GM19324 (cell line): Measurements from ENCODE around the gene NBPF8.
"Not testable (repeated sequence)": the region's sequence is repeated elsewhere in the genome, so short reads cannot be mapped to it uniquely, and the experiment has no call there.

Source experiments
- ATAC-seq: cut with Tn5 transposase; IDR thresholded peaks from one replicate; pipeline ENCODE4 v1.9.1; 2021; ENCODE audit warnings: mild to moderate bottlenecking, moderate library complexity; ENCODE audit not compliant: unreplicated experiment, low FRiP score

Gene NBPF8, protein sequence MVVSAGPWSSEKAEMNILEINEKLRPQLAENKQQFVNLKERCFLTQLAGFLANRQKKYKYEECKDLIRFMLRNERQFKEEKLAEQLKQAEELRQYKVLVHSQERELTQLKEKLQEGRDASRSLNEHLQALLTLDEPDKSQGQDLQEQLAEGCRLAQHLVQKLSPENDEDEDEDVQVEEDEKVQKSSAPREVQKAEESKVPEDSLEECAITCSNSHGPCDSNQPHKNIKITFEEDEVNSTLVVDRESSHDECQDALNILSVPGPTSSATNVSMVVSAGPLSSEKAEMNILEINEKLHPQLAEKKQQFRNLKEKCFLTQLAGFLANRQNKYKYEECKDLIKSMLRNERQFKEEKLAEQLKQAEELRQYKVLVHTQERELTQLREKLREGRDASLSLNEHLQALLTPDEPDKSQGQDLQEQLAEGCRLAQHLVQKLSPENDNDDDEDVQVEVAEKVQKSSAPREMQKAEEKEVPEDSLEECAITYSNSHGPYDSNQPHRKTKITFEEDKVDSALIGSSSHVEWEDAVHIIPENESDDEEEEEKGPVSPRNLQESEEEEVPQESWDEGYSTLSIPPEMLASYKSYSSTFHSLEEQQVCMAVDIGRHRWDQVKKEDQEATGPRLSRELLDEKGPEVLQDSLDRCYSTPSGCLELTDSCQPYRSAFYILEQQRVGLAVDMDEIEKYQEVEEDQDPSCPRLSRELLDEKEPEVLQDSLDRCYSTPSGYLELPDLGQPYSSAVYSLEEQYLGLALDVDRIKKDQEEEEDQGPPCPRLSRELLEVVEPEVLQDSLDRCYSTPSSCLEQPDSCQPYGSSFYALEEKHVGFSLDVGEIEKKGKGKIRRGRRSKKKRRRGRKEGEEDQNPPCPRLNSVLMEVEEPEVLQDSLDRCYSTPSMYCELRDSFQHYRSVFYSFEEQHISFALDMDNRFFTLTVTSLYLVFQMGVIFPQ

DNA sequence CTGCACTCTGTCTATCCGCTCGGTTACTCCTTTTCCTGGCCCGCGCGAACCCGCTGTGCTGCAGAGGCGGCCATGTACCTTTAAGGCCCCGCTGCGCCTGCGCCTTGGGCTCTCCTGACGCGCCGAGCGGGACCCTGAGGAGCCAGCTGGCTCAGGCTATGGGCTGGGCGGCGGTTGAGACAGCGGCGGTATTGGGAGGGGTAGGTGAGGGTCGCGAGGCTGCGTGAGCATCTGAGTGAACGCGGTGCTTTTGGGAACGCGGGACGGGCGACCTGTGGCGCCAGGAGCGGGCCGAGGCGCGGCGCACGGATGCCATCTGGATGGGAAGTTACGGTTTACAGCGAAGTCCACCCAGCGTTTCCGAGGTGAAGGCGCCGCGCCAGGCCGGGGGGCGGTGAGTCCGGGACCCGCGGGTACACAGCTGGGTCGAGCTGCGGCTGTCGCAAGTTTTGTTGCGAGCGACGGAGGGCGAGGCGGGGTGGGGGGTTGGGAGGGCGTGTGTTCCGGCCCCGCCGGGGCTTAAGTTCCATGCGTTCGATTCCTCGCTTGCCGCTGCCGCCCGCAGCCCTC, at the start of gene NBPF8:
Gene NBPF8 (plus strand): TSS at position 125 of the 570 bp plus-strand sequence. CDS start 21,488 bp downstream, outside the sequence.
- ATAC-seq, result peak; percentile 98

DNA sequence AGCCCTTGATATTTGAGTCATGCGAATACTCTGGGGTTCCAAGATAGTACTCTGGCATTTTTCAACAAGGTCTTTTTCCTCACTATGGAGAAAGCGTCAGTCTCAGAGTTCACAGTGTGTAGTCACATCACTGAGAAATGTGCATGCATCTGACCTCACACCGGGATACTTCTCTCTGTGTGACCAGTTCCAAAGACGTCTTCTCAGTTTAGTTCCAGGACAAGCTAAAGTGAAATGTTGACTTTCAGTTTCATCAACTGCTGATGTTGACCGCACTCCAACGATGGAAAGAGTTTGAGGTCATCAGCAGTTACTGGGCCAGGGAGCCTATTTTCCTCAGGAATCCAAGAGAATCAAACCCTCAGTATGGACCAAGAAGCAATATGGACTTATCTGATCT, 47.1 kb upstream of the NBPF8 start:
- not testable (repeated sequence) for ATAC-seq

DNA sequence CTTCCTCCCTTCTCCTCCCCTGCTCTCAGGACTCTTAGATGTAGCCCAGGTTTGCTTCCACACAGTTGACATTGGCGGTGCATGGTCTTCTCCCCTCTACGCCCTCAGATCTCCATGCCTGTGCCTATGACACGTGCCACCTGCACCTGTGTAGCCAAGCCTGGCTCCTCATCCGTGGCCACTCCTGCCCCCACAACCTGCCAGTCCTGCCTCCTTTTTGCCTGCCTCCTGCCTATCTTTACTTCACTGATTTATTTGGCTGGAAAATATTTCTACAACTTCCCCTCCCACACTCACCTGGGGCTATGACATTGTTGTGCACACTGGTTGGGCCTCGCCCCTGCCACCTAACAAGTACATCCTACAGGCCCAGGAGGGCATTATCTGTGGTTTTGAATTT, 28.2 kb upstream of the NBPF8 start:
- ATAC-seq, result not testable (repeated sequence)

DNA sequence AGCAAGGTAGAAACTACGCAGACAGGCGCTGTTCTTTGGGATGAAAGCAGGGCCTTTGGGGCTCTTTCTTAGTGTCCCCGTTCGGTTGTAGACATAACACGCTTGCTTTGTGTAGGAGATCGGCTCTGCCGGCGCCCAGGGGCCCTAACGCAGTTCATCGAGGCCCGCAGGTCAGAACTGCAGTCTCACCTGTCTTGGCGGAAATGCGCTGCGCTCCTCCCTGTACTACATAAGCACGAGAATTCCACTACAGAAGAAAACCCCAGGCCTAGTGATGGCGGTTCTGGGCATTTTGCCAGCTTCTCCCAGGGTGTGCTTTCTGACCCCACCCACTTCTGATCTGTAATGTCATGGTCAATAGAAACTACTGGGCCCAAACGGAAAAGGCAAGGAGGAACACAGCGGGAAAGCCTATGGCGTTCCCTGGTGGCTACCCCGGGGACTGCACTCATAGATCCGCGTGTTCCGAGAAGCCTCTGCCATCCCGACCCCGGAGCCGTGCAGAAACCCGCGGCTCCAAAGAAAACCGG, 26.2 kb upstream of the NBPF8 start:
- ATAC-seq, result not testable (repeated sequence)

DNA sequence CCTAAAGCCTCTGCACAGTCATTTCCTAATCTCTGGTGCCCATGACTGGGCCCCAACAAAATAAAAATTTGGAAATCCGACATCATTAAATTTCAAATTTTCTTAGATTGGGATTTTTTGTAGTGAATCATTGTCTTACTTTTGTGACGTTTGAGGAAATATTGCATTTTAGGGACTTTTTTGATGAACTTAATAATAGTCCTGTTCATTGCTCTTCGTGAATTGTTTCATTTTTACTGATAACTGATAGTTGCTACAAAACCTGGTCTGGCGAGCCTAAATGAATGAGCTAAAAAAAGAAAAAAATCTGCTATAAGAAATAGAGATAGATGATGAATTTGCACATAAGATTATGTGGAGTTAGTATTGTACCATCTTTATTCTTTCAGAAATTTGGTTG, 23.5 kb upstream of the NBPF8 start:
- not testable (repeated sequence) for ATAC-seq

DNA sequence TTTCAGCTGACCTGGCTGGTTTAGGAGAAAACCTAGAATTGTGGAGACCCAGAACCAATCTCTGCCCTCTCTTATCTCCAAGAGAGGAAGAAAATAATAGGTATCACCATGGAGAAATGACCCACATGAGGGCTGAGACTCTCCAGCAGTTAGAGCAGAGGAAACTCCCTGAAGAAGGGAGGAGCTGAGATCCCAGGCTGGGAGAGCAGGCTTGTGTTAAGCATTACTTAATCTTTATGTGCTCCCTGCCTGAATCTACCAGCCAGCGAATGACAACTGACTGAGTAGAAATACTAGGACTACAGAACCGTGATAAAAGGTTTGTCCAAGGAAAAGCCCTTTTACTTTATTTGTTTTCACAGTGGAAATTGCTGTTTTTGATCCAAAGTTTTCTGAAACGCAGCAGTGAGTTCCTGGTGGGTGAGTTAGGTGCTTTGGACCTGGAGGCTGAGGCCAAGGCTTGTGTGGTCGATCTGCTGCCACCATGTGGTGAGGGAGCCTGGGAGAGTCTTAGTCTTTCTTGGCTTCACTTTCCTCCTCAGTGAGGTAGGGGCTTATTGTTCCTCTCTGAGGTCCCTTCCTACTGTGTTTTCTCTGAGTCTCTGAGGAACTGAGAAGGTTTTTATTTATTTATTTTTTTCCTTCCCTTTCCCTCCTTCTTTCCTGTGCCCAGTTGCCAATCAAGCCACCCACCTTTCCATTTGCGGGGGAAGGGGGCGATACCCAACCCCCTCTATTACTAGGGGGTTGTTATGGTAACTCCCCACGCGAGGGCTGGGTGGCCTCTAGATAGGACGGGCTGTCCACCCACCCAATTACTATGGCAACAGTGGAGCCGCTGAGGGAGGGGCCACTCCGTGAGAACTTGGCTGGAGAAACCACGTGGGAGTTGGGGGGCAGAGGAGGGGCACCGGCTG, 21.3 kb upstream of the NBPF8 start:
- not testable (repeated sequence) for ATAC-seq

DNA sequence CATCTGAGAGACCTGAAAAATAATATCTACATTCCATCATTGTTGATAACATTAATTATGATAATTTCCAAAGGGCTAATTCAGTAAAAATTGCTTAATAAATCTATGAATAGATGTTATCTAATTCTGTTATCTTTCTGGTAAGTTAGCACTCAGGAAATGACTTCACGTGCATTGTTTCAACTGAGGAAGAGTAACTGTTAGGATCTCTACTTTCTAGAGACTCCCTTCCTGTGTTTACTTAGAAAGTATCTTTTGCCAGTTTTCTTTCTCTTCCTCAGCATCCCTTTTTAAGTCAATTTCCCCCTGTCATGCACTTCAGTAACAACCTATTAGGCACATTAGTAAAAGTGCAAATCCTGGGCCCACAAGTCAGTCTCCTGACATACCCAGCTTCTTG, 9.5 kb upstream of the NBPF8 start:
- ATAC-seq, result not testable (repeated sequence)

DNA sequence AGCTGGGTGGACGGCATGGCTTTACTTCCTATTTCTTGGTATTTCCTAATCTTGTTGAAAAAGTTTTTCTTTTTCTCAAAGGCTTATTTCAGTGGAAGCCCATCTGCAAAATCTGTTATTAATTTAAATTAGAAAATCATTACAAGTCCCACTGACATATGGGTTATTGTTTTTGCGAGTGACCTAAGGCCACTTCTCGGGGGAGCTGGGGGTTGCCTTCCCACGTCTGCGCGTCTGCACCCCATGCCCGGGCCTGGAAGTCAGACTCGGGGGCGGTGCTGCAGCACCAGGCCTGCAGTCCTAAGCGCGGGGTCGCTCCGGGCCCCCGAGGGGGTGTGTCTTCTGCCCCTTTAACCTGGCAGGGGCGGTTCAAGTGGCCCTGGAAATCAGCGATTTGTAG, 384 bp upstream of the NBPF8 start:
- ATAC-seq, result not testable (repeated sequence)

DNA sequence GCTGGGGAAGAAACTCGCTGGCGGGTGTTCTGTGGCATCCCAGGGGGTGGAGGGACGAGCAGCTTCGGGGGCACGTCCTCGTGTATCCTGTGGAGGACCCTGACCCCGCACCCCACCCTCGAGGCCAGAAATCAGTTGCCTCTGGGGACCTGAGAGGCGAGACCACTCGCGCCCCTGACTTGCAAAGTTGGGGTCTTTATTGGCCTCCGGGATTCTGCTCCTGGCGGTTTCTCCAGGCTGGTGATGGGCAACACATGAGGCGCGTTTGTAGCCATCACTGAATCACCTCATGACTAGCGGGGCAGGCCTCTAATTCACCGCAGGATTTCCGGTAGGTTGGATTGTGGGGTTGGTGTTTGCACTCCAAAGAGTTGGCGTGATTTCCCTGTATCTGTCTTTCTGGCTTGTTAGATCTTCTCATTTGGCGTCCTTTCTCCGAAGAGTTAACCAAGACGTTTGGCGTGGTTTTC, 692 bp downstream of the NBPF8 start:
- ATAC-seq, result peak; percentile 41

DNA sequence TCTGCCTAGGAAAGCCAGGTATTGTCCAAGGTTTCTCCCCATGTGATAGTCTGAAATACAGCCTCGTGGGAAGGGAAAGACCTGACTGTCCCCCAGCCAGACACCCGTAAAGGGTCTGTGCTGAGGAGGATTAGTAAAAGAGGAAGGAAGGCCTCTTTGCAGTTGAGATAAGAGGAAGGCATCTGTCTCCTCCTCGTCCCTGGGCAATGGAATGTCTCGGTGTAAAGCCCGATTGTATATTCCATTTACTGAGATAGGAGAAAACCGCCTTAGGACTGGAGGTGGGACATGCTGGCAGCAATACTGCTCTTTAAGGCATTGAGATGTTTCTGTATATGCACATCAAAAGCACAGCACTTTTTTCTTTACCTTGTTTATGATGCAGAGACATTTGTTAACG, 10.2 kb downstream of the NBPF8 start:
- ATAC-seq, result not testable (repeated sequence)

DNA sequence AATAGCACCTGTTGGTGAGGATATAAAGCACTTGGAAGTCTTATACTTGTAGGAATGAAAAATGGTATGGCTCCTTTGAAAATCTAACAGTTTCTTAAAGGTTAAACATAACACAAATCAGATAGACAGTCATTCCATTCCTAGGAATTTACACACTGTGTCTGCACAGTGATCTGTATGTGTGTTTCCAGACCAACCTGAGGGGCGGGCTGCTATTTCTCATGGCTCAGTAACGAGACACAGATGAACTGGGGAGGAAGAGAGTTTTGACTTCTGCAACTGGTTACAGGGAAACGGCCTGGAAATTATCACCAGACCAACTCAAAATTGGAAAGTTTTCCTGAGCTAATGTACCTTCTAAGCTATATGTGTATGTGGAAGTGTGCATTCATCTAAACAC, 16.8 kb downstream of the NBPF8 start:
- not testable (repeated sequence) for ATAC-seq

DNA sequence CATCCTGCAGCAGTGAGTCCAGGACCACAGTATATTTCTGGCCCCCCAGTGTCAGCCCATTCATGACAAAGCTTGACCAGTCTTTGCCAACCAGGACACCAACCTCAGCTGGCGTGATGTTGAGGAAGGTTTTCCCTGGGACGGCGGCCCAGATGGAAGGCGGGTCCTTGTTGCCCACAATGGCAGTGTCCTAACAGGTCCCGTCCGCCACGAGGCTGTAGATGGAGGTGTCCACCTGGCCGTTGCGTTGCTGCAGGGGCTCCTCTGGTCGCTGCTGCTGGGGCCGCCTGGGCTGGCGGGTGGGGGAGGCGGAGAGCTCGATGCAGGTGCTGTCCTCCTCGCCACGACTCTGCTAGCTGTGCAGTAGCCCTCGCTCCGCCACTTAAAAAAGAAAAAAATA, 19.0 kb downstream of the NBPF8 start:
- ATAC-seq, result not testable (repeated sequence)

DNA sequence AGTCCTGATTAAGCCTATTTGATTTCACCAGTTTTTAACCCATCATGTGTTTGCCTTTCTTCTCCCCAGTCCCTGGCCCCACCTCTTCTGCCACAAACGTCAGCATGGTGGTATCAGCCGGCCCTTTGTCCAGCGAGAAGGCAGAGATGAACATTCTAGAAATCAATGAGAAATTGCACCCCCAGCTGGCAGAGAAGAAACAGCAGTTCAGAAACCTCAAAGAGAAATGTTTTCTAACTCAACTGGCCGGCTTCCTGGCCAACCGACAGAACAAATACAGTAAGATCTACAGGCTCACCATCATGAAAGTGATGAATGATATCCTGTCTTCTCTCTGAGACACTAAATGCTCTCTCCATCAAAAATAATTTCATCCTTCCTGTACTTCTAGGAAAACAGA, 34.3 kb downstream of the NBPF8 start:
- not testable (repeated sequence) for ATAC-seq
